Measurements from ENCODE around the gene FAM47E. TPM values are rescaled to one million over a fixed set of nuclear protein-coding genes. Genes with fewer than 3 reads are reported as not detected.
"Not testable (repeated sequence)": the region's sequence is repeated elsewhere in the genome, so short reads cannot be mapped to it uniquely, and the experiment has no call there.

FAM47E gene
- polyA plus RNA-seq, 2 donors: 0.47 to 0.71 TPM

GRCh38 chr4:76272999-76273398 is 21.5 kb downstream of the FAM47E start:
- H3K9me3 ChIP-seq (ENCODE audit: control insufficient read depth in 2 of 2, insufficient read depth in 1 of 2, low read depth in 1 of 2, low read length in 1 of 2): no peaks in the 10 kb centered on the region
- 77 to 89% methylated on average over 5 of the region's 5 CpGs for WGBS, 2 donors
- no peak overlapping the region for H3K27ac ChIP-seq (ENCODE audit: low read depth in 2 of 2, low read length in 1 of 2)
- no peak overlapping the region for H3K4me3 ChIP-seq (ENCODE audit: low read depth in 1 of 2, low read length in 2 of 2)
- H3K4me1 ChIP-seq (ENCODE audit: control insufficient read depth in 2 of 2, insufficient read depth in 2 of 2, low read length in 1 of 2): no peaks in the 10 kb centered on the region
- no peaks in the 10 kb centered on the region for H3K27me3 ChIP-seq (ENCODE audit: control insufficient read depth in 1 of 2, insufficient read depth in 2 of 2, low read length in 2 of 2)
- H3K36me3 ChIP-seq (ENCODE audit: control insufficient read depth in 2 of 2, insufficient read depth in 2 of 2, low read length in 1 of 2): no peaks in the 10 kb centered on the region

GRCh38 chr4:76275486-76276124 is 24.1 kb downstream of the FAM47E start:
- Histone ChIP-seq H3K9me3 (ENCODE audit: control insufficient read depth in 2 of 2, insufficient read depth in 1 of 2, low read depth in 1 of 2, low read length in 1 of 2) (no peaks in the 10 kb centered on the region), H3K27ac (ENCODE audit: low read depth in 2 of 2, low read length in 1 of 2) (no peak overlapping the region), H3K4me3 (ENCODE audit: low read depth in 1 of 2, low read length in 2 of 2) (no peak overlapping the region), H3K36me3 (ENCODE audit: control insufficient read depth in 2 of 2, insufficient read depth in 2 of 2, low read length in 1 of 2) (no peaks in the 10 kb centered on the region), H3K27me3 (ENCODE audit: control insufficient read depth in 1 of 2, insufficient read depth in 2 of 2, low read length in 2 of 2) (no peaks in the 10 kb centered on the region), H3K4me1 (ENCODE audit: control insufficient read depth in 2 of 2, insufficient read depth in 2 of 2, low read length in 1 of 2) (no peaks in the 10 kb centered on the region)
- 77 to 82% methylated on average over 3 of the region's 3 CpGs for WGBS, 2 donors

GRCh38 chr4:76276813-76277212 is 25.3 kb downstream of the FAM47E start:
- no peaks in the 10 kb centered on the region for H3K27me3 ChIP-seq (ENCODE audit: control insufficient read depth in 1 of 2, insufficient read depth in 2 of 2, low read length in 2 of 2)
- no peak overlapping the region for H3K27ac ChIP-seq (ENCODE audit: low read depth in 2 of 2, low read length in 1 of 2)
- 89 to 91% methylated on average over 9 of the region's 9 CpGs for WGBS, 2 donors
- no peaks in the 10 kb centered on the region for H3K9me3 ChIP-seq (ENCODE audit: control insufficient read depth in 2 of 2, insufficient read depth in 1 of 2, low read depth in 1 of 2, low read length in 1 of 2)
- H3K4me1 ChIP-seq (ENCODE audit: control insufficient read depth in 2 of 2, insufficient read depth in 2 of 2, low read length in 1 of 2): no peaks in the 10 kb centered on the region
- H3K36me3 ChIP-seq (ENCODE audit: control insufficient read depth in 2 of 2, insufficient read depth in 2 of 2, low read length in 1 of 2): no peaks in the 10 kb centered on the region
- H3K4me3 ChIP-seq (ENCODE audit: low read depth in 1 of 2, low read length in 2 of 2): no peak overlapping the region

- Histone ChIP-seq H3K27me3 (ENCODE audit: control insufficient read depth in 1 of 2, insufficient read depth in 2 of 2, low read length in 2 of 2) (no peaks in the 10 kb centered on the region), H3K4me1 (ENCODE audit: control insufficient read depth in 2 of 2, insufficient read depth in 2 of 2, low read length in 1 of 2) (no peaks in the 10 kb centered on the region), H3K27ac (ENCODE audit: low read depth in 2 of 2, low read length in 1 of 2) (no peak overlapping the region), H3K4me3 (ENCODE audit: low read depth in 1 of 2, low read length in 2 of 2) (no peak overlapping the region), H3K9me3 (ENCODE audit: control insufficient read depth in 2 of 2, insufficient read depth in 1 of 2, low read depth in 1 of 2, low read length in 1 of 2) (no peaks in the 10 kb centered on the region), H3K36me3 (ENCODE audit: control insufficient read depth in 2 of 2, insufficient read depth in 2 of 2, low read length in 1 of 2) (no peaks in the 10 kb centered on the region)
- 60 to 73% methylated on average over 1 of the region's 1 CpG for WGBS, 2 donors
These were observed 26.1 kb downstream of the FAM47E start for GRCh38 chr4:76277667-76278066.

GRCh38 chr4:76278583-76278982 is 27.1 kb downstream of the FAM47E start:
- H3K4me1 ChIP-seq (ENCODE audit: control insufficient read depth in 2 of 2, insufficient read depth in 2 of 2, low read length in 1 of 2): no peaks in the 10 kb centered on the region
- H3K9me3 ChIP-seq (ENCODE audit: control insufficient read depth in 2 of 2, insufficient read depth in 1 of 2, low read depth in 1 of 2, low read length in 1 of 2): no peaks in the 10 kb centered on the region
- 52 to 63% methylated on average over 1 of the region's 1 CpG for WGBS, 2 donors
- H3K27ac ChIP-seq (ENCODE audit: low read depth in 2 of 2, low read length in 1 of 2): no peak overlapping the region
- H3K36me3 ChIP-seq (ENCODE audit: control insufficient read depth in 2 of 2, insufficient read depth in 2 of 2, low read length in 1 of 2): no peaks in the 10 kb centered on the region
- no peaks in the 10 kb centered on the region for H3K27me3 ChIP-seq (ENCODE audit: control insufficient read depth in 1 of 2, insufficient read depth in 2 of 2, low read length in 2 of 2)
- H3K4me3 ChIP-seq (ENCODE audit: low read depth in 1 of 2, low read length in 2 of 2): no peak overlapping the region

GRCh38 chr4:76279462-76279861 is 27.9 kb downstream of the FAM47E start:
- H3K27me3 ChIP-seq (ENCODE audit: control insufficient read depth in 1 of 2, insufficient read depth in 2 of 2, low read length in 2 of 2): no peaks in the 10 kb centered on the region
- no peak overlapping the region for H3K27ac ChIP-seq (ENCODE audit: low read depth in 2 of 2, low read length in 1 of 2)
- H3K36me3 ChIP-seq (ENCODE audit: control insufficient read depth in 2 of 2, insufficient read depth in 2 of 2, low read length in 1 of 2): no peaks in the 10 kb centered on the region
- H3K9me3 ChIP-seq (ENCODE audit: control insufficient read depth in 2 of 2, insufficient read depth in 1 of 2, low read depth in 1 of 2, low read length in 1 of 2): no peaks in the 10 kb centered on the region
- no peaks in the 10 kb centered on the region for H3K4me1 ChIP-seq (ENCODE audit: control insufficient read depth in 2 of 2, insufficient read depth in 2 of 2, low read length in 1 of 2)
- WGBS, 2 donors: 67 to 72% methylated on average over 4 of the region's 4 CpGs
- no peak overlapping the region for H3K4me3 ChIP-seq (ENCODE audit: low read depth in 1 of 2, low read length in 2 of 2)

GRCh38 chr4:76280488-76281441 is 29.2 kb downstream of the FAM47E start:
- no peak overlapping the region for H3K4me3 ChIP-seq (ENCODE audit: low read depth in 1 of 2, low read length in 2 of 2)
- no peaks in the 10 kb centered on the region for H3K27me3 ChIP-seq (ENCODE audit: control insufficient read depth in 1 of 2, insufficient read depth in 2 of 2, low read length in 2 of 2)
- no peaks in the 10 kb centered on the region for H3K36me3 ChIP-seq (ENCODE audit: control insufficient read depth in 2 of 2, insufficient read depth in 2 of 2, low read length in 1 of 2)
- WGBS, 2 donors: 76 to 87% methylated on average over 6 of the region's 6 CpGs
- no peak overlapping the region for H3K27ac ChIP-seq (ENCODE audit: low read depth in 2 of 2, low read length in 1 of 2)
- H3K4me1 ChIP-seq (ENCODE audit: control insufficient read depth in 2 of 2, insufficient read depth in 2 of 2, low read length in 1 of 2): no peaks in the 10 kb centered on the region
- H3K9me3 ChIP-seq (ENCODE audit: control insufficient read depth in 2 of 2, insufficient read depth in 1 of 2, low read depth in 1 of 2, low read length in 1 of 2): no peaks in the 10 kb centered on the region

- not testable (repeated sequence) for H3K9me3 ChIP-seq (ENCODE audit: control insufficient read depth in 2 of 2, insufficient read depth in 1 of 2, low read depth in 1 of 2, low read length in 1 of 2)
These were observed 30.1 kb downstream of the FAM47E start for GRCh38 chr4:76281594-76281993.

GRCh38 chr4:76282941-76283689 is 31.6 kb downstream of the FAM47E start:
- no peak overlapping the region for H3K27ac ChIP-seq (ENCODE audit: low read depth in 2 of 2, low read length in 1 of 2)

More at GRCh38 chr4:76281594-76281993, 30.1 kb downstream of the FAM47E start:
- H3K4me1 ChIP-seq (ENCODE audit: control insufficient read depth in 2 of 2, insufficient read depth in 2 of 2, low read length in 1 of 2); H3K4me3 ChIP-seq (ENCODE audit: low read depth in 1 of 2, low read length in 2 of 2); H3K27ac ChIP-seq (ENCODE audit: low read depth in 2 of 2, low read length in 1 of 2); H3K27me3 ChIP-seq (ENCODE audit: control insufficient read depth in 1 of 2, insufficient read depth in 2 of 2, low read length in 2 of 2); H3K36me3 ChIP-seq (ENCODE audit: control insufficient read depth in 2 of 2, insufficient read depth in 2 of 2, low read length in 1 of 2): not testable (repeated sequence)
- 56 to 68% methylated on average over 6 of the region's 6 CpGs for WGBS, 2 donors

More at GRCh38 chr4:76282941-76283689, 31.6 kb downstream of the FAM47E start:
- Histone ChIP-seq H3K4me1 (ENCODE audit: control insufficient read depth in 2 of 2, insufficient read depth in 2 of 2, low read length in 1 of 2) (no peaks in the 10 kb centered on the region), H3K4me3 (ENCODE audit: low read depth in 1 of 2, low read length in 2 of 2) (no peak overlapping the region), H3K27me3 (ENCODE audit: control insufficient read depth in 1 of 2, insufficient read depth in 2 of 2, low read length in 2 of 2) (no peaks in the 10 kb centered on the region), H3K36me3 (ENCODE audit: control insufficient read depth in 2 of 2, insufficient read depth in 2 of 2, low read length in 1 of 2) (no peaks in the 10 kb centered on the region), H3K9me3 (ENCODE audit: control insufficient read depth in 2 of 2, insufficient read depth in 1 of 2, low read depth in 1 of 2, low read length in 1 of 2) (no peaks in the 10 kb centered on the region)
- 81 to 85% methylated on average over 6 of the region's 6 CpGs for WGBS, 2 donors

All from esophagus (tissue), 2 donors.